Esophagus squamous epithelium (tissue), 5 donors: Measurements from ENCODE around the gene GSC2. TPM values are rescaled to one million over a fixed set of nuclear protein-coding genes. Genes with fewer than 3 reads are reported as not detected.

ENCODE experiments used
- DNase-seq: peaks from one replicate; lab custom pipeline; 2025; lab: John Stamatoyannopoulos, UW
- H3K27ac ChIP-seq, 4 donors: fragments of 200-600 bp; sonication (generic); one replicate each; pipeline ENCODE4 v1.5.1; 2016 to 2019; ENCODE audit warnings: mild to moderate bottlenecking in 1 of 4
- H3K27me3 ChIP-seq, 4 donors: fragments of 200-600 bp; sonication (generic); 1 replicate in 3 of 4; 2 replicates in 1 of 4; pipeline versions ENCODE4 v1.5.1 to v1.6.0; 2017 to 2021; ENCODE audit warnings: antibody characterized with exemption in 1 of 4
- H3K36me3 ChIP-seq, 3 donors: fragments of 200-600 bp; sonication (generic); one replicate each; pipeline ENCODE4 v1.5.1; 2016 to 2019
- H3K4me1 ChIP-seq, 3 donors: fragments of 200-600 bp; sonication (generic); one replicate each; pipeline ENCODE4 v1.5.1; 2017 to 2019
- H3K4me3 ChIP-seq, 4 donors: fragments of 200-600 bp; sonication (generic); 1 replicate in 3 of 4; 2 replicates in 1 of 4; pipeline ENCODE4 v1.5.1; 2016 to 2019; ENCODE audit warnings: mild to moderate bottlenecking in 2 of 4, moderate library complexity in 1 of 4
- H3K9me3 ChIP-seq, 3 donors: fragments of 200-600 bp; sonication (generic); one replicate each; pipeline ENCODE4 v1.5.1; 2016 to 2019
- POLR2A ChIP-seq, 4 donors: fragments of 450-650 bp; IDR thresholded peaks; one replicate each; pipeline ENCODE4 v1.6.1; 2017; ENCODE audit warnings: antibody characterized with exemption in 4 of 4, mild to moderate bottlenecking in 4 of 4, moderate library complexity in 3 of 4
- WGBS, 2 donors: methylation state at CpG; one replicate each; pipeline ENCODE4 v1.1.5; 2018; 5-methylcytosine and 5-hydroxymethylcytosine counted together
- intact Hi-C: fragments of 100-400 bp; cut with DNase I; formaldehyde crosslinking; loops from one replicate; pipeline ENCODE4 v1.15.0; 2022
- total RNA-seq, 4 donors: library from RNA; depleted of rRNA; stranded (reverse); fragments of >200 nt; gene quantifications; one replicate each; pipeline ENCODE4 v1.1.0, GENCODE V29; 2016
- TF ChIP-seq, protein P1 (sequence below), 6 experiments: fragments of 450-650 bp in 4 of 6; fragments of 200-600 bp in 2 of 6; sonication (generic) in 2 of 6; IDR thresholded peaks; one replicate each; pipeline ENCODE4 v1.5.1; 2016 to 2019; ENCODE audit warnings: antibody characterized with exemption in 6 of 6, mild to moderate bottlenecking in 4 of 6, moderate library complexity in 4 of 6
- donor health status: DM: yes; HTN: yes; CAD: no.

GSC2 gene
- total RNA-seq, 4 donors from 2014 or later: not detected

- intact Hi-C loops: no loop called here
- WGBS, 2 donors: 80 to 93% methylated on average over 3 to 5 of the region's 11 CpGs
- DNase-seq: no peak
Measured at GRCh38 chr22:19180740-19181410, 30.8 kb upstream of the GSC2 start.

GRCh38 chr22:19180234-19180633 is 30.1 kb upstream of the GSC2 start:
- TF ChIP-seq, protein P1, sequence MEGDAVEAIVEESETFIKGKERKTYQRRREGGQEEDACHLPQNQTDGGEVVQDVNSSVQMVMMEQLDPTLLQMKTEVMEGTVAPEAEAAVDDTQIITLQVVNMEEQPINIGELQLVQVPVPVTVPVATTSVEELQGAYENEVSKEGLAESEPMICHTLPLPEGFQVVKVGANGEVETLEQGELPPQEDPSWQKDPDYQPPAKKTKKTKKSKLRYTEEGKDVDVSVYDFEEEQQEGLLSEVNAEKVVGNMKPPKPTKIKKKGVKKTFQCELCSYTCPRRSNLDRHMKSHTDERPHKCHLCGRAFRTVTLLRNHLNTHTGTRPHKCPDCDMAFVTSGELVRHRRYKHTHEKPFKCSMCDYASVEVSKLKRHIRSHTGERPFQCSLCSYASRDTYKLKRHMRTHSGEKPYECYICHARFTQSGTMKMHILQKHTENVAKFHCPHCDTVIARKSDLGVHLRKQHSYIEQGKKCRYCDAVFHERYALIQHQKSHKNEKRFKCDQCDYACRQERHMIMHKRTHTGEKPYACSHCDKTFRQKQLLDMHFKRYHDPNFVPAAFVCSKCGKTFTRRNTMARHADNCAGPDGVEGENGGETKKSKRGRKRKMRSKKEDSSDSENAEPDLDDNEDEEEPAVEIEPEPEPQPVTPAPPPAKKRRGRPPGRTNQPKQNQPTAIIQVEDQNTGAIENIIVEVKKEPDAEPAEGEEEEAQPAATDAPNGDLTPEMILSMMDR (IDR thresholded peaks at IDR 0.05): no peak
- no peak for TF ChIP-seq POLR2A (IDR thresholded peaks at IDR 0.05)
- Histone ChIP-seq H3K4me3 (no peak overlapping the region), H3K27me3 (no peaks in the 10 kb centered on the region), H3K36me3 (peaks cover 0 to 18% (median 0%) of the 10 kb centered on the region in 3 donors), H3K9me3 (no peaks in the 10 kb centered on the region), H3K27ac (no peak overlapping the region), H3K4me1 (peaks cover 20 to 33% (median 27%) of the 10 kb centered on the region in 3 donors)
- no peak for DNase-seq
- intact Hi-C loops: no loop called here
- 67 to 97% methylated on average over 5 to 6 of the region's 9 CpGs for WGBS, 2 donors

More at GRCh38 chr22:19180740-19181410, 30.8 kb upstream of the GSC2 start:
- H3K27me3 ChIP-seq: no peaks in the 10 kb centered on the region
- H3K4me3 ChIP-seq: no peak overlapping the region
- H3K9me3 ChIP-seq: no peaks in the 10 kb centered on the region
- no peak for TF ChIP-seq POLR2A (IDR thresholded peaks at IDR 0.05)
- H3K36me3 ChIP-seq: peaks cover 0 to 12% (median 0%) of the 10 kb centered on the region in 3 donors
- no peak overlapping the region for H3K27ac ChIP-seq
- H3K4me1 ChIP-seq: peaks cover 20 to 31% (median 27%) of the 10 kb centered on the region in 3 donors

- Histone ChIP-seq H3K9me3 (no peaks in the 10 kb centered on the region), H3K27me3 (no peaks in the 10 kb centered on the region), H3K4me3 (peak overlapping the region in 3 of 4 donors; percentile 54 to 96 (median 92)), H3K36me3 (peaks cover 0 to 21% (median 0%) of the 10 kb centered on the region in 3 donors), H3K27ac (peak overlapping the region; percentile 84 to 99 (median 96)), H3K4me1 (peaks cover 25 to 39% (median 32%) of the 10 kb centered on the region in 3 donors)
- DNase-seq: no peak
- intact Hi-C loops: no loop called here
- TF ChIP-seq POLR2A (IDR thresholded peaks at IDR 0.05): no peak
- TF ChIP-seq, protein P1 (IDR thresholded peaks at IDR 0.05): peak; percentile 35 to 72 (median 63)
- 31 to 38% methylated on average over 9 to 12 of the region's 15 CpGs for WGBS, 2 donors
Measured at GRCh38 chr22:19179497-19180048, 29.5 kb upstream of the GSC2 start.

GRCh38 chr22:19178657-19179496 is 28.8 kb upstream of the GSC2 start, which contains the start of gene SLC25A1:
SLC25A1 (minus strand) TSS chr22:19178736; CDS start chr22:19178673, 63 bp downstream.
- no peak for DNase-seq
- peaks cover 32 to 46% (median 39%) of the 10 kb centered on the region in 3 donors for H3K4me1 ChIP-seq
- H3K27me3 ChIP-seq: no peaks in the 10 kb centered on the region
- peaks cover 0 to 21% (median 0%) of the 10 kb centered on the region in 3 donors for H3K36me3 ChIP-seq
- intact Hi-C loops: no loop called here
- peak within 1 kb of the TSS; percentile 84 to 99 (median 96) for H3K27ac ChIP-seq
- peak within 1 kb of the TSS; percentile 54 to 96 (median 92) for H3K4me3 ChIP-seq
- no peaks in the 10 kb centered on the region for H3K9me3 ChIP-seq
- 0% methylated on average over 2 to 7 of the region's 86 CpGs for WGBS, 2 donors
- TF ChIP-seq POLR2A (IDR thresholded peaks at IDR 0.05): peak in 3 of 4 donors; percentile 3 to 66 (median 60)
- TF ChIP-seq, protein P1 (IDR thresholded peaks at IDR 0.05): no peak

DNA sequence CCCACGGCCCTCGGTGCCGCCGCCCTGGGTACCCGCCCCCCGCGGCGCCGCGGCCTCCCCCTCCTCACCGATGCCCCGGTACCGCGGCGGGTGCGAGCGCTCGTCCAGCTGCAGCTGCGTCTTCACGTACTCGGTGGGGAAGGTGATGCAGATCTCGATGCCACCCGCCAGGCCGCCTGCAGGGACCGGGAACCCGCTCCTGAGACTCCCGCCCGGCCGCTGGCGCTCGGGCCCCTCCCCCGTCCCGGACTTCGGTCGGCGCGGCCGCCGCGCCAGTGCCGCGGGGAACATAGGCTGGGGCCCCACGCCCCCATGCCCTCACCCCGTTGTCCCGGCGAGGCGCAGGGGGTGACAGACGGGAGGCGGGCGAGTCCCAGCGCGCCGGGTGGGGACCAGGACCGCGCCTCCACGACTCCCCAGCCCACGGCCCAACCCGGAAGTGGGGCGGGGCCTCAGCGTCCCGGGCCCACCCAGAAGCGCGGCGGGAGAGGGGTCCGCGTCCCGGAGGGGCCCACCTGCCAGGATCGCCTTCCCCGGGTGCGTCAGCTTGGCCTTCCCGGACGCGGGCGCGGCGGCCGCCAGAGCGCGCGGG is 28.1 kb upstream of the GSC2 start:
- DNase-seq: no peak
- H3K4me1 ChIP-seq: peaks cover 39 to 54% (median 46%) of the 10 kb centered on the region in 3 donors

More for the DNA sequence above, 28.1 kb upstream of the GSC2 start:
- no CpG with 5 or more reads among the region's 80 CpGs for WGBS, 2 donors
- TF ChIP-seq POLR2A (IDR thresholded peaks at IDR 0.05): no peak
- TF ChIP-seq, protein P1 (IDR thresholded peaks at IDR 0.05): peak in 1 of 6 experiments; percentile 6
- H3K27me3 ChIP-seq: no peaks in the 10 kb centered on the region
- intact Hi-C loops: no loop called here
- peaks cover 0 to 21% (median 0%) of the 10 kb centered on the region in 3 donors for H3K36me3 ChIP-seq
- H3K27ac ChIP-seq: peak overlapping the region; percentile 74 to 99 (median 96)
- no peaks in the 10 kb centered on the region for H3K9me3 ChIP-seq
- H3K4me3 ChIP-seq: peak overlapping the region; percentile 54 to 96 (median 92)
